ENCODE data around the gene OSMR.

Gene OSMR

DNA sequence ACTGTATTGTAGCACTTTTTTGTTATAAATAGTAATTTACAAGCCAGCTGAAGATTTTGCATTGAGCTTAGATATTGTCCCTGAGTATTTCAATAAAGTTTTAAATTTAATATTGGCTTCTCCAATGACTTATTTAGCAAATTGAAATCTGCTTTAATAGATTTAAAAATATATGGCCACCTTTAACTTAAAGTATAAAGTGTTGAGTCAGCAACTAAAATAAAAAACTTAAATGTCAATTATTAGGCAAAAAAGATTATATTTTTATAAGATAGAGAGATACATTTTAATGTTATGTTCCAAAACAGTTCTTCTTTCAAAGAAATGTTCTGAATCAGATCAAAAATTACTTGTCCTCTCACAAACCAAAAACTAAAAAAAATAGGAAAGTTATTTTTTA lies 60.7 kb downstream of the OSMR start:
- H3K36me3 ChIP-seq (ENCODE audit: control insufficient read depth in 2 of 2, insufficient read depth in 1 of 2, low read length in 2 of 2), result no peaks in the 10 kb centered on the region; a peak in 1 of 3 replicates
- POLR2A ChIA-PET, result no interaction called here
- TF ChIP-seq ZFP37 (tag by site-specific recombination; IDR thresholded peaks at IDR 0.05) (no peak), ZNF785 (tag by site-specific recombination; IDR thresholded peaks at IDR 0.05) (no peak), ZNF366 (tag by site-specific recombination; conservative IDR thresholded peaks at IDR 0.05) (no peak), ZNF138 (tag by site-specific recombination; IDR thresholded peaks at IDR 0.05; ENCODE audit: borderline replicate concordance) (no peak), ZNF791 (tag by site-specific recombination; IDR thresholded peaks at IDR 0.05) (no peak), ZNF843 (tag by site-specific recombination; IDR thresholded peaks at IDR 0.05) (no peak), ZSCAN23 (tag by site-specific recombination; IDR thresholded peaks at IDR 0.05) (no peak)
- TF ChIP-seq, protein P1, sequence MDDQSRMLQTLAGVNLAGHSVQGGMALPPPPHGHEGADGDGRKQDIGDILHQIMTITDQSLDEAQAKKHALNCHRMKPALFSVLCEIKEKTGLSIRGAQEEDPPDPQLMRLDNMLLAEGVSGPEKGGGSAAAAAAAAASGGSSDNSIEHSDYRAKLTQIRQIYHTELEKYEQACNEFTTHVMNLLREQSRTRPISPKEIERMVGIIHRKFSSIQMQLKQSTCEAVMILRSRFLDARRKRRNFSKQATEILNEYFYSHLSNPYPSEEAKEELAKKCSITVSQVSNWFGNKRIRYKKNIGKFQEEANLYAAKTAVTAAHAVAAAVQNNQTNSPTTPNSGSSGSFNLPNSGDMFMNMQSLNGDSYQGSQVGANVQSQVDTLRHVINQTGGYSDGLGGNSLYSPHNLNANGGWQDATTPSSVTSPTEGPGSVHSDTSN (CRISPR knock-in tag; IDR thresholded peaks at IDR 0.05), result no peak
- TF ChIP-seq, protein P2, sequence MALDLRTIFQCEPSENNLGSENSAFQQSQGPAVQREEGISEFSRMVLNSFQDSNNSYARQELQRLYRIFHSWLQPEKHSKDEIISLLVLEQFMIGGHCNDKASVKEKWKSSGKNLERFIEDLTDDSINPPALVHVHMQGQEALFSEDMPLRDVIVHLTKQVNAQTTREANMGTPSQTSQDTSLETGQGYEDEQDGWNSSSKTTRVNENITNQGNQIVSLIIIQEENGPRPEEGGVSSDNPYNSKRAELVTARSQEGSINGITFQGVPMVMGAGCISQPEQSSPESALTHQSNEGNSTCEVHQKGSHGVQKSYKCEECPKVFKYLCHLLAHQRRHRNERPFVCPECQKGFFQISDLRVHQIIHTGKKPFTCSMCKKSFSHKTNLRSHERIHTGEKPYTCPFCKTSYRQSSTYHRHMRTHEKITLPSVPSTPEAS (tag by site-specific recombination; IDR thresholded peaks at IDR 0.05), result no peak
- TF ChIP-seq, protein P3, sequence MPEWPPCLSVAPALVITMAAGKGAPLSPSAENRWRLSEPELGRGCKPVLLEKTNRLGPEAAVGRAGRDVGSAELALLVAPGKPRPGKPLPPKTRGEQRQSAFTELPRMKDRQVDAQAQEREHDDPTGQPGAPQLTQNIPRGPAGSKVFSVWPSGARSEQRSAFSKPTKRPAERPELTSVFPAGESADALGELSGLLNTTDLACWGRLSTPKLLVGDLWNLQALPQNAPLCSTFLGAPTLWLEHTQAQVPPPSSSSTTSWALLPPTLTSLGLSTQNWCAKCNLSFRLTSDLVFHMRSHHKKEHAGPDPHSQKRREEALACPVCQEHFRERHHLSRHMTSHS (tag by site-specific recombination; IDR thresholded peaks at IDR 0.05), result no peak
- TF ChIP-seq, protein P4, sequence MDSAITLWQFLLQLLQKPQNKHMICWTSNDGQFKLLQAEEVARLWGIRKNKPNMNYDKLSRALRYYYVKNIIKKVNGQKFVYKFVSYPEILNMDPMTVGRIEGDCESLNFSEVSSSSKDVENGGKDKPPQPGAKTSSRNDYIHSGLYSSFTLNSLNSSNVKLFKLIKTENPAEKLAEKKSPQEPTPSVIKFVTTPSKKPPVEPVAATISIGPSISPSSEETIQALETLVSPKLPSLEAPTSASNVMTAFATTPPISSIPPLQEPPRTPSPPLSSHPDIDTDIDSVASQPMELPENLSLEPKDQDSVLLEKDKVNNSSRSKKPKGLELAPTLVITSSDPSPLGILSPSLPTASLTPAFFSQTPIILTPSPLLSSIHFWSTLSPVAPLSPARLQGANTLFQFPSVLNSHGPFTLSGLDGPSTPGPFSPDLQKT (IDR thresholded peaks at IDR 0.05; ENCODE audit: borderline replicate concordance, low read depth, low read length), result no peak
- H3K27ac ChIP-seq (ENCODE audit: extremely low read depth, low read depth, low read length), result no peak overlapping the region
- no peak overlapping the region for H3K4me3 ChIP-seq (ENCODE audit: low read depth, low read length)
- no peaks in the 10 kb centered on the region; the same call in 1 of the 2 replicates for H3K9me3 ChIP-seq (ENCODE audit: control insufficient read depth, insufficient read depth, low read depth, low read length)
- CTCF ChIA-PET, result no interaction called here
- no peaks in the 10 kb centered on the region for H3K4me1 ChIP-seq (ENCODE audit: control insufficient read depth, insufficient read depth, low read length)

DNA sequence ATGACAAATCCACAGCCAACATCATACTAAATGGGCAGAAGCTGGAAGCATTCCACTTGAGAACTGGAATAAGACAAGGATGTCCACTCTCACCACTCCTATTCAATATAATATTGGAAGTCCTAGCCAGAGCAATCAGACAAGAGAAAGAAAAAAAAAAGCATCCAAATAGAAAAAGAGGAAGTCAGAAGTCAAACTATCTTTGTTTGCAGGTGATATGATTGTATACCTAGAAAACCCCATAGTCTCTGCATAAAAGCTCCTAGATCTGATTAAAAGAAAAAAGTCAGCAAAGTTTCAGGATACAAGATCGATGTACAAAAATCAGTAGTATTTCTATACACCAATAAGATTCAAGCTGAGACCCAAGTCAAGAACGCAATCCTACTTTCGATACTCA lies 66.1 kb downstream of the OSMR start:
- Histone ChIP-seq H3K9me3 (ENCODE audit: control insufficient read depth, insufficient read depth, low read depth, low read length) (no peaks in the 10 kb centered on the region; the same call in 1 of the 2 replicates), H3K36me3 (ENCODE audit: control insufficient read depth in 2 of 2, insufficient read depth in 1 of 2, low read length in 2 of 2) (no peaks in the 10 kb centered on the region), H3K4me3 (ENCODE audit: low read depth, low read length) (no peak overlapping the region), H3K27ac (ENCODE audit: extremely low read depth, low read depth, low read length) (no peak overlapping the region), H3K4me1 (ENCODE audit: control insufficient read depth, insufficient read depth, low read length) (no peaks in the 10 kb centered on the region)
- ChIA-PET POLR2A (no interaction called here), CTCF (interaction anchor here (0.7 to 2.1 kb wide), 4 partner anchors 10 to 491 kb away, joined by 3 to 14 read pairs (median 3); no protein-coding TSS in a partner anchor)
- TF ChIP-seq, protein P1 (CRISPR knock-in tag; IDR thresholded peaks at IDR 0.05), result no peak
- TF ChIP-seq, protein P5, sequence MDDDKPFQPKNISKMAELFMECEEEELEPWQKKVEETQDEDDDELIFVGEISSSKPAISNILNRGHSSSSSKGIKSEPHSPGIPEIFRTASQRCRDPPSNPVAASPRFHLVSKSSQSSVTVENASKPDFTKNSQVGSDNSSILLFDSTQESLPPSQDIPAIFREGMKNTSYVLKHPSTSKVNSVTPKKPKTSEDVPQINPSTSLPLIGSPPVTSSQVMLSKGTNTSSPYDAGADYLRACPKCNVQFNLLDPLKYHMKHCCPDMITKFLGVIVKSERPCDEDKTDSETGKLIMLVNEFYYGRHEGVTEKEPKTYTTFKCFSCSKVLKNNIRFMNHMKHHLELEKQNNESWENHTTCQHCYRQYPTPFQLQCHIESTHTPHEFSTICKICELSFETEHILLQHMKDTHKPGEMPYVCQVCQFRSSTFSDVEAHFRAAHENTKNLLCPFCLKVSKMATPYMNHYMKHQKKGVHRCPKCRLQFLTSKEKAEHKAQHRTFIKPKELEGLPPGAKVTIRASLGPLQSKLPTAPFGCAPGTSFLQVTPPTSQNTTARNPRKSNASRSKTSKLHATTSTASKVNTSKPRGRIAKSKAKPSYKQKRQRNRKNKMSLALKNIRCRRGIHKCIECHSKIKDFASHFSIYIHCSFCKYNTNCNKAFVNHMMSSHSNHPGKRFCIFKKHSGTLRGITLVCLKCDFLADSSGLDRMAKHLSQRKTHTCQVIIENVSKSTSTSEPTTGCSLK (tag by site-specific recombination; IDR thresholded peaks at IDR 0.05), result no peak
- TF ChIP-seq BCL11A (tag by site-specific recombination; IDR thresholded peaks at IDR 0.05; ENCODE audit: low read depth) (no peak), ZNF670 (tag by site-specific recombination; IDR thresholded peaks at IDR 0.05; ENCODE audit: low read depth) (no peak), ZNF274 (IDR thresholded peaks at IDR 0.05; ENCODE audit: low read length) (no peak), ZNF274 (tag by site-specific recombination; IDR thresholded peaks at IDR 0.05; ENCODE audit: borderline replicate concordance) (no peak), ZNF747 (tag by site-specific recombination; IDR thresholded peaks at IDR 0.05) (no peak)
- TF ChIP-seq, protein P6, sequence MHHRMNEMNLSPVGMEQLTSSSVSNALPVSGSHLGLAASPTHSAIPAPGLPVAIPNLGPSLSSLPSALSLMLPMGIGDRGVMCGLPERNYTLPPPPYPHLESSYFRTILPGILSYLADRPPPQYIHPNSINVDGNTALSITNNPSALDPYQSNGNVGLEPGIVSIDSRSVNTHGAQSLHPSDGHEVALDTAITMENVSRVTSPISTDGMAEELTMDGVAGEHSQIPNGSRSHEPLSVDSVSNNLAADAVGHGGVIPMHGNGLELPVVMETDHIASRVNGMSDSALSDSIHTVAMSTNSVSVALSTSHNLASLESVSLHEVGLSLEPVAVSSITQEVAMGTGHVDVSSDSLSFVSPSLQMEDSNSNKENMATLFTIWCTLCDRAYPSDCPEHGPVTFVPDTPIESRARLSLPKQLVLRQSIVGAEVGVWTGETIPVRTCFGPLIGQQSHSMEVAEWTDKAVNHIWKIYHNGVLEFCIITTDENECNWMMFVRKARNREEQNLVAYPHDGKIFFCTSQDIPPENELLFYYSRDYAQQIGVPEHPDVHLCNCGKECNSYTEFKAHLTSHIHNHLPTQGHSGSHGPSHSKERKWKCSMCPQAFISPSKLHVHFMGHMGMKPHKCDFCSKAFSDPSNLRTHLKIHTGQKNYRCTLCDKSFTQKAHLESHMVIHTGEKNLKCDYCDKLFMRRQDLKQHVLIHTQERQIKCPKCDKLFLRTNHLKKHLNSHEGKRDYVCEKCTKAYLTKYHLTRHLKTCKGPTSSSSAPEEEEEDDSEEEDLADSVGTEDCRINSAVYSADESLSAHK (tag by site-specific recombination; IDR thresholded peaks at IDR 0.05), result no peak
- TF ChIP-seq, protein P7, sequence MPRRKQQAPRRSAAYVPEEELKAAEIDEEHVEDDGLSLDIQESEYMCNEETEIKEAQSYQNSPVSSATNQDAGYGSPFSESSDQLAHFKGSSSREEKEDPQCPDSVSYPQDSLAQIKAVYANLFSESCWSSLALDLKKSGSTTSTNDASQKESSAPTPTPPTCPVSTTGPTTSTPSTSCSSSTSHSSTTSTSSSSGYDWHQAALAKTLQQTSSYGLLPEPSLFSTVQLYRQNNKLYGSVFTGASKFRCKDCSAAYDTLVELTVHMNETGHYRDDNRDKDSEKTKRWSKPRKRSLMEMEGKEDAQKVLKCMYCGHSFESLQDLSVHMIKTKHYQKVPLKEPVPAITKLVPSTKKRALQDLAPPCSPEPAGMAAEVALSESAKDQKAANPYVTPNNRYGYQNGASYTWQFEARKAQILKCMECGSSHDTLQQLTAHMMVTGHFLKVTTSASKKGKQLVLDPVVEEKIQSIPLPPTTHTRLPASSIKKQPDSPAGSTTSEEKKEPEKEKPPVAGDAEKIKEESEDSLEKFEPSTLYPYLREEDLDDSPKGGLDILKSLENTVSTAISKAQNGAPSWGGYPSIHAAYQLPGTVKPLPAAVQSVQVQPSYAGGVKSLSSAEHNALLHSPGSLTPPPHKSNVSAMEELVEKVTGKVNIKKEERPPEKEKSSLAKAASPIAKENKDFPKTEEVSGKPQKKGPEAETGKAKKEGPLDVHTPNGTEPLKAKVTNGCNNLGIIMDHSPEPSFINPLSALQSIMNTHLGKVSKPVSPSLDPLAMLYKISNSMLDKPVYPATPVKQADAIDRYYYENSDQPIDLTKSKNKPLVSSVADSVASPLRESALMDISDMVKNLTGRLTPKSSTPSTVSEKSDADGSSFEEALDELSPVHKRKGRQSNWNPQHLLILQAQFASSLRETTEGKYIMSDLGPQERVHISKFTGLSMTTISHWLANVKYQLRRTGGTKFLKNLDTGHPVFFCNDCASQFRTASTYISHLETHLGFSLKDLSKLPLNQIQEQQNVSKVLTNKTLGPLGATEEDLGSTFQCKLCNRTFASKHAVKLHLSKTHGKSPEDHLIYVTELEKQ (tag by site-specific recombination; IDR thresholded peaks at IDR 0.05; ENCODE audit: borderline replicate concordance), result no peak

Data from HEK293 (cell line).